ENCODE results near the gene PNMA5.
"Not testable (repeated sequence)": the region's sequence is repeated elsewhere in the genome, so short reads cannot be mapped to it uniquely, and the experiment has no call there.

PNMA5 gene

DNA sequence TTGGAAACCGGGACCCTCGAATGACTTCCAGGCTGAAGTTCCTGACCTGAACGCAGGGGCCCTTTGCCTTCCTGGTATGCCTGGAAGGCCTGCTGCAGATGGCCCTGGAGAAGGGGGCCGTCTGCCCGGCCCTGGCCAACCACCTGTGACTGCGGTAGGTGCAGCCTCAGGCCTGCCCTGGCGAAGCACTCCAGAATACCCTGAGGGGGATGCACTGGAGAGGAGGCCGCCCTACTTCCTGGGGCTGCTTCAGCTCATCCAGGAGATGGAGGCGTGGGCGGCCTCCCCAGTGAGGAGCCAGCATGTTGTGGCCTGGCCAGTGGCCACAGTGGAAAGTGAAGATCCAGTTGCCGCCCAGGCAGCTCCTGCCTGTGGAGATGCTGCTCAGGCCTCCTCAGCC is 36.0 kb upstream of the PNMA5 start:
- Histone ChIP-seq H3K27me3 (ENCODE audit: insufficient read depth, poor library complexity, severe bottlenecking) (no peaks in the 10 kb centered on the region), H3K27ac (replicated peaks) (no peak overlapping the region), H3K4me3 (replicated peaks; ENCODE audit: insufficient read depth, low read length) (no peak overlapping the region)
- no peak for DNase-seq (ENCODE audit: low read depth in 1 of 2, low spot score in 1 of 2)
- TF ChIP-seq GABPA (IDR thresholded peaks at IDR 0.05; ENCODE audit: low read depth) (no peak), SPI1 (IDR thresholded peaks at IDR 0.05; ENCODE audit: borderline replicate concordance, low read depth) (no peak), POLR2AphosphoS5 (IDR thresholded peaks at IDR 0.05; ENCODE audit: low read depth) (no peak)
- TF ChIP-seq, protein P1, sequence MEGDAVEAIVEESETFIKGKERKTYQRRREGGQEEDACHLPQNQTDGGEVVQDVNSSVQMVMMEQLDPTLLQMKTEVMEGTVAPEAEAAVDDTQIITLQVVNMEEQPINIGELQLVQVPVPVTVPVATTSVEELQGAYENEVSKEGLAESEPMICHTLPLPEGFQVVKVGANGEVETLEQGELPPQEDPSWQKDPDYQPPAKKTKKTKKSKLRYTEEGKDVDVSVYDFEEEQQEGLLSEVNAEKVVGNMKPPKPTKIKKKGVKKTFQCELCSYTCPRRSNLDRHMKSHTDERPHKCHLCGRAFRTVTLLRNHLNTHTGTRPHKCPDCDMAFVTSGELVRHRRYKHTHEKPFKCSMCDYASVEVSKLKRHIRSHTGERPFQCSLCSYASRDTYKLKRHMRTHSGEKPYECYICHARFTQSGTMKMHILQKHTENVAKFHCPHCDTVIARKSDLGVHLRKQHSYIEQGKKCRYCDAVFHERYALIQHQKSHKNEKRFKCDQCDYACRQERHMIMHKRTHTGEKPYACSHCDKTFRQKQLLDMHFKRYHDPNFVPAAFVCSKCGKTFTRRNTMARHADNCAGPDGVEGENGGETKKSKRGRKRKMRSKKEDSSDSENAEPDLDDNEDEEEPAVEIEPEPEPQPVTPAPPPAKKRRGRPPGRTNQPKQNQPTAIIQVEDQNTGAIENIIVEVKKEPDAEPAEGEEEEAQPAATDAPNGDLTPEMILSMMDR (IDR thresholded peaks at IDR 0.05; ENCODE audit: insufficient read depth, low read length) = no peak
- TF ChIP-seq, protein P2, sequence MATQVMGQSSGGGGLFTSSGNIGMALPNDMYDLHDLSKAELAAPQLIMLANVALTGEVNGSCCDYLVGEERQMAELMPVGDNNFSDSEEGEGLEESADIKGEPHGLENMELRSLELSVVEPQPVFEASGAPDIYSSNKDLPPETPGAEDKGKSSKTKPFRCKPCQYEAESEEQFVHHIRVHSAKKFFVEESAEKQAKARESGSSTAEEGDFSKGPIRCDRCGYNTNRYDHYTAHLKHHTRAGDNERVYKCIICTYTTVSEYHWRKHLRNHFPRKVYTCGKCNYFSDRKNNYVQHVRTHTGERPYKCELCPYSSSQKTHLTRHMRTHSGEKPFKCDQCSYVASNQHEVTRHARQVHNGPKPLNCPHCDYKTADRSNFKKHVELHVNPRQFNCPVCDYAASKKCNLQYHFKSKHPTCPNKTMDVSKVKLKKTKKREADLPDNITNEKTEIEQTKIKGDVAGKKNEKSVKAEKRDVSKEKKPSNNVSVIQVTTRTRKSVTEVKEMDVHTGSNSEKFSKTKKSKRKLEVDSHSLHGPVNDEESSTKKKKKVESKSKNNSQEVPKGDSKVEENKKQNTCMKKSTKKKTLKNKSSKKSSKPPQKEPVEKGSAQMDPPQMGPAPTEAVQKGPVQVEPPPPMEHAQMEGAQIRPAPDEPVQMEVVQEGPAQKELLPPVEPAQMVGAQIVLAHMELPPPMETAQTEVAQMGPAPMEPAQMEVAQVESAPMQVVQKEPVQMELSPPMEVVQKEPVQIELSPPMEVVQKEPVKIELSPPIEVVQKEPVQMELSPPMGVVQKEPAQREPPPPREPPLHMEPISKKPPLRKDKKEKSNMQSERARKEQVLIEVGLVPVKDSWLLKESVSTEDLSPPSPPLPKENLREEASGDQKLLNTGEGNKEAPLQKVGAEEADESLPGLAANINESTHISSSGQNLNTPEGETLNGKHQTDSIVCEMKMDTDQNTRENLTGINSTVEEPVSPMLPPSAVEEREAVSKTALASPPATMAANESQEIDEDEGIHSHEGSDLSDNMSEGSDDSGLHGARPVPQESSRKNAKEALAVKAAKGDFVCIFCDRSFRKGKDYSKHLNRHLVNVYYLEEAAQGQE (IDR thresholded peaks at IDR 0.05; ENCODE audit: insufficient replicate concordance, low read depth) = no peak

DNA sequence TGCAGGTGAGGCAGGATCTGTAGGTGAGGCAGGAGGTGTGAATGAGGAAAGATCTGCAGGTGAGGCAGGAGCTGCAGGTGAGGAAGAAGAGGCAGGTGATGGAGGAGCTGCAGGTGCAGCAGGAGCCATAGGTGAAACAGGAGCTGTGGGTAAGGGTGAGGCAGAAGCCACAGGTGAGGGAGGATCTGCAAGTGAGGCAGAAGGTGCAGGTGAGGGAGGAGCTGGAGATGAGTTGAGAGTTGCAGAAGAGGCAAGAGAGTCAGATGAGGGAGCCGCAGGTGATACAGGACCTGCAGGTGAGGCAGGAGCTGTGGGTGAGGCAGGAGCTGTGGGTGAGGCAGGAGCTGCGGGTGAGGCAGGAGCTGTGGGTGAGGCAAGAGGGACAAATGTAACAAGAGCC is 35.2 kb upstream of the PNMA5 start:
- H3K27ac ChIP-seq (replicated peaks) = no peak overlapping the region
- no peak overlapping the region for H3K4me3 ChIP-seq (replicated peaks; ENCODE audit: insufficient read depth, low read length)

DNA sequence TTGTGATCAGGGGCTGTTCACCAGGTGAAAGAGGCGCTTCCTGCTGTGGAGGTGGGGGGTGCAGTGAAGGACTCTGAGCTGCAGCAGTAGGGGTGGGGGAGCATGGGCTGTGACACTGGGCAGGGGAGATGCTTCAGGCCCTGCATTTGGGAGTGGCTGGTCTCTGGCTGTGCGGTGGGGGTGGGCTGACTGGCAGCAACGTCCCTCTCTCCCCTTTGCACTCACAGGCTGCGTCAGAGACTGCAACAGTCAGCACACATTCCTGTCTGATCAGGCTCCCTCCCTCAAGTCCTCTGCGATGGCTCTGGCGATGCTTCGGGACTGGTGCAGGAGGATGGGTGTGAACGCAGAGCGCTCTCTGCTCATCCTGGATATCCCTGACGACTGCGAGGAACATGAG is 34.6 kb upstream of the PNMA5 start:
- H3K27me3 ChIP-seq (ENCODE audit: insufficient read depth, poor library complexity, severe bottlenecking); DNase-seq (ENCODE audit: low read depth in 1 of 2, low spot score in 1 of 2); H3K27ac ChIP-seq (replicated peaks); H3K4me3 ChIP-seq (replicated peaks; ENCODE audit: insufficient read depth, low read length): not testable (repeated sequence)

More for the DNA sequence above, 35.2 kb upstream of the PNMA5 start:
- H3K27me3 ChIP-seq (ENCODE audit: insufficient read depth, poor library complexity, severe bottlenecking) = no peaks in the 10 kb centered on the region
- TF ChIP-seq GABPA (IDR thresholded peaks at IDR 0.05; ENCODE audit: low read depth) (no peak), POLR2AphosphoS5 (IDR thresholded peaks at IDR 0.05; ENCODE audit: low read depth) (no peak), SPI1 (IDR thresholded peaks at IDR 0.05; ENCODE audit: borderline replicate concordance, low read depth) (no peak)
- TF ChIP-seq, protein P1 (IDR thresholded peaks at IDR 0.05; ENCODE audit: insufficient read depth, low read length) = no peak
- TF ChIP-seq, protein P2 (IDR thresholded peaks at IDR 0.05; ENCODE audit: insufficient replicate concordance, low read depth) = no peak
- DNase-seq (ENCODE audit: low read depth in 1 of 2, low spot score in 1 of 2) = no peak

DNA sequence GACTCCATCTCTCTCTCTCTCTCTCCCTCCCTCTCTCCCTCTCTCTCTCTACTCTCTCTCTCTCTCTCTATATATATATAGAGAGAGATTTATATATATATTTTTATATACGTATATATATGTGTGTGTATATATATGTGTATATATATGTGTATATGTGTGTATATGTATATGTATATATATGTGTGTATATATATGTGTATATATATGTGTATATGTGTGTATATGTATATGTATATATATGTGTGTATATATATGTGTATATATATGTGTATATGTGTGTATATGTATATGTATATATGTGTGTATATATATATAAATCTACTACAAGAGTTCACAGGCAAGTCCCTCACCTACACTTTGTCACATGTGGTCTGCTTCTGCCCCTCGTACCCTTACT is 32.6 kb upstream of the PNMA5 start:
- not testable (repeated sequence) for H3K27me3 ChIP-seq (ENCODE audit: insufficient read depth, poor library complexity, severe bottlenecking); H3K27ac ChIP-seq (replicated peaks); DNase-seq (ENCODE audit: low read depth in 1 of 2, low spot score in 1 of 2); H3K4me3 ChIP-seq (replicated peaks; ENCODE audit: insufficient read depth, low read length)

DNA sequence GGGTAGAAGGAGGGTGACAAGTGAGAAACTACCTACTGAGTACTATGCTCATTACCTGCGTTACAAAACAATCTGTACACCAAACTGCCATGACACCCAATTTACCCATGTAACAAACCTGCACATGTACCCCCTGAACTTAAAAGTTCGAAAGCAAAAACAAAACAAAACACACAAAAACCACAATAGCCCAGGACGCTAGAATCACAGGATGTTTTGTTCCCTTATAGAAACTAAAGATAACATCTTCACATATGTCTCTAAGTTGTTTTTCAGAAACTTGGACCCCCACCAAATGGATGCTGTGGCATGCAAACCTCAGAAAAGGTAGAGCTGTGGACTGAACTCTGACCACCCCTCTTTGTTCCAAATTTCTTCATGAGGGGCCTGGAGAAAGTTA is 25.2 kb upstream of the PNMA5 start:
- no peak overlapping the region for H3K4me3 ChIP-seq (replicated peaks; ENCODE audit: insufficient read depth, low read length)
- peaks cover 3% of the 10 kb centered on the region for H3K27me3 ChIP-seq (ENCODE audit: insufficient read depth, poor library complexity, severe bottlenecking)
- no peak for DNase-seq (ENCODE audit: low read depth in 1 of 2, low spot score in 1 of 2)
- no peak overlapping the region for H3K27ac ChIP-seq (replicated peaks)
- TF ChIP-seq, protein P1 (IDR thresholded peaks at IDR 0.05; ENCODE audit: insufficient read depth, low read length) = no peak
- TF ChIP-seq GABPA (IDR thresholded peaks at IDR 0.05; ENCODE audit: low read depth) = no peak
- no peak for TF ChIP-seq SPI1 (IDR thresholded peaks at IDR 0.05; ENCODE audit: borderline replicate concordance, low read depth)
- TF ChIP-seq POLR2AphosphoS5 (IDR thresholded peaks at IDR 0.05; ENCODE audit: low read depth) = no peak

DNA sequence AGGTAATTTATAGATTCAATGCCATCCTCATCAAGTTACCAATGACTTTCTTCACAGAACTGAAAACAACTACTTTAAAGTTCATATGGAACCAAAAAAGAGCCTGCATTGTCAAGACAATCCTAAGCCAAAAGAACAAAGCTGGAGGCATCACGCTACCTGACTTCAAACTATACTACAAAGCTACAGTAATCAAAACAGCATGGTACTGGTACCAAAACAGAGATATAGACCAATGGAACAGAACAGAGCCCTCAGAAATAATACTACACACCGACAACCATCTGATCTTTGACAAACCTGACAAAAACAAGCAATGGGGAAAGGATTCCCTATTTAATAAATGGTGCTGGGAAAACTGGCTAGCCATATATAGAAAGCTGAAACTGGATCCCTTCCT is 23.3 kb upstream of the PNMA5 start:
- not testable (repeated sequence) for DNase-seq (ENCODE audit: low read depth in 1 of 2, low spot score in 1 of 2); H3K27ac ChIP-seq (replicated peaks); H3K27me3 ChIP-seq (ENCODE audit: insufficient read depth, poor library complexity, severe bottlenecking); H3K4me3 ChIP-seq (replicated peaks; ENCODE audit: insufficient read depth, low read length)

Data from HL-60 (cell line).